Right renal pelvis (tissue), 4 donors: ENCODE data around the gene RPL34. TPM values are rescaled to one million over a fixed set of nuclear protein-coding genes. Genes with fewer than 3 reads are reported as not detected.
"Not testable (repeated sequence)": the region's sequence is repeated elsewhere in the genome, so short reads cannot be mapped to it uniquely, and the experiment has no call there.

ENCODE experiments used
- DNase-seq, 4 donors: peaks; one replicate each; pipeline ENCODE4 v3.0.0-alpha.2; 2013; ENCODE audit warnings: low read depth in 4 of 4, low spot score in 3 of 4, missing footprints in 1 of 4
- polyA plus RNA-seq, 4 donors: library from polyadenylated mRNA; unstranded; fragments of 120-200 nt; gene quantifications; one replicate each; pipeline ENCODE4 v1.2.1, GENCODE V29; 2013; ENCODE audit not compliant: insufficient read length in 4 of 4

Gene RPL34
- polyA plus RNA-seq: 1,000 to 10,000 TPM; 1,869 to 2,212 (median 1,931) TPM

- DNase-seq: peak; percentile 97 to 98 (median 98)
Measured at GRCh38 chr4:108620101-108620932, at the start of gene RPL34. Gene RPL34 (plus strand): TSS chr4:108620576. CDS start chr4:108621960, 1,384 bp downstream.

DNA sequence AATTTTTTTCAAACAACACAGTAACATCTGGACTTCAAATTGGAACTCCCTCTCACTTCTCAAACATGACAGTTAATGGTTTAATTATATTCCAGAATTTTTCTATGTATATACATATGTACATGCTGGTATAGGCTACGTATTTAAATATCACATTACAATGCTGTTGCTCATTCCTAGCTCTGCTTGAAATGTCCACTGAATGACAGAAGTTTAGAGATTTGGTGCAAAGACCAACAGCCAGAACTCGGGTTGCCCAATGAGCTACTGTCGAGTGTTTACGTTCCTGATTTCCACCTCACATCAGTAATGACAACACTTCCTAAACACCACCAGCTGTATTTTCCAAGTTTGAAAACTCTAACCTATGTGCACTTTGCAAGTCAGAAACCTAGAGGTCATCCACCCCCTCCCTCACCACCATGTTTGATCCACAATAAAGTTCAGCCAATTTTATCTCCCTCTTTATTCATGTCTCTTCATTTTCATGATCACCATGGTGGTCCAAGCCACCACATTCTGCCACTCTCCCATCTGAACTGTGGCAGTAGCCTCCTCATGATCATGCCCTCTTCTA, 49.3 kb upstream of the RPL34 start:
- no peak for DNase-seq

DNA sequence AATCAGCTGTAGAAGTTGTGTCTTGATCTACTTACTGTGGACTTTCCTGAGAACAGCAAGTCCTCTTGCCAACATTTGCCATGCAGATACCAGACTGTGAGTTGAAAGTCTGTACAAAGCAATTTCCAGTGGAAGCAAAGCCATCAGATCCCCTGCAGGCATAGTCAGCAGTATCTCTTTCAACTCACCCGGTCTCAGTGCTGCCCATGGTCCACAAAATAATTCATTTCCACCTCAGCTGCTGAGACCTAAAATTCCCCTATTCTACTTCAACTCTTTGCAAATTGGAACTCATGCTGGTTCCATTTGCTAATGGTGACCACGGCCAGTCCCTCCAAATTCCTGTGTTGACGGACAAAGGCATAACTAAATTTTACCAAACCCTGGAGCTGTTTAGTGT, 46.0 kb upstream of the RPL34 start:
- no peak for DNase-seq

GRCh38 chr4:108581083-108581482, 39.3 kb upstream of the RPL34 start:
- DNase-seq: no peak

- no peak for DNase-seq
Measured at GRCh38 chr4:108586778-108587177, 33.6 kb upstream of the RPL34 start.

DNA sequence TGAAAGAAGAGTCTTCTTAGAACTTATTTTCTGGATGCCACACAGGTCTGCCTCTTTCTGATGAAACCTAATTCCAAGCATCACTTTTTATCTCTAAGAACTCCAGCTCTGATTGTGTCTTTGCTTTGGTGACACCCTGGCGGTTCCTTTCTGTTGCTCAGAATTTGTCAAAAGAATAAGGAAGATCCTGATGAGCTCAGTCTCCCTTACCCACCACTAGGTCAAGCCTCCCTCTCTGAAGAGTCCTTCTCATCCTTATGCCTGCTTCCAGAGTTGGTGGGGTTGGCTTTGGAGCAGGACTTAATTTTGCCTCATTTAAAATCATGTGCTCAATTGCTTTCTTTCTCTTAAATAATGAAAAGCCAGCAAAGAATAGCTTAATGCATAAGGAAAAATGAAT, 31.5 kb upstream of the RPL34 start:
- DNase-seq: no peak

GRCh38 chr4:108589961-108590360, 30.4 kb upstream of the RPL34 start:
- DNase-seq: no peak

GRCh38 chr4:108590776-108591175, 29.6 kb upstream of the RPL34 start:
- DNase-seq: no peak

DNA sequence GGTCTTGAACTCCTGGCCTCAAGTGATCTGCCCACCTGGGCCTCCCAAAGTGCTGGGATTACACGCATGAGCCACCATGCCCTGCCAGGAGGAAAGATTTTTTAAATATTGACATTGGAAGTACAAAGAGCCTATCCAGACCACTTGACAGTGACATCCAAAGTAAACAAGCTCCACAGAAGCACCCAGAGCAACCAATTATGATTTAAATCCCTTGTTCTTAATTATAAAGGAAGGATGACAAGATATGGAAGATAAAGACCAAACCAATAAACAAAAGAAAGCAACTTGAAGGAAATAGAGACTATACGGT, 27.7 kb upstream of the RPL34 start:
- DNase-seq: no peak

GRCh38 chr4:108594296-108594695, 26.1 kb upstream of the RPL34 start:
- DNase-seq: not testable (repeated sequence)

- no peak for DNase-seq
Measured at GRCh38 chr4:108596344-108596743, 24.0 kb upstream of the RPL34 start.

DNA sequence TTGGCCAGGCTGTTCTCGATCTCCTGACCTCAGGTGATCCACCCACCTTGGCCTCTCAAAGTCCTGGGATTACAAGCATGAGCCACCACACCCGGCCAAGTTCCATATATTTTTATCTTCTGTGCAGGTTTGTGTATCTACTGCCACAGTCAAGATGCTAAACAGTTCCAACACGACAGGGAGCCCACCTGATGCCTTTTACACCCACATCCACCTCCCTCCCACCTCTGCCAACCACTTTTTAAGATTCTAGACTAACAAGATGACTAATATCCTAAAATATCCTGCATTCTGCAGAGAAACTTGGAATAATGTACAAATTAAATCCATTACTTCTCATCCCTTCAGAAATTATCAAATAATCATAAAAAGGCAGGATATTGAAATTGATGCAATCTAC, 19.3 kb upstream of the RPL34 start:
- no peak for DNase-seq

DNA sequence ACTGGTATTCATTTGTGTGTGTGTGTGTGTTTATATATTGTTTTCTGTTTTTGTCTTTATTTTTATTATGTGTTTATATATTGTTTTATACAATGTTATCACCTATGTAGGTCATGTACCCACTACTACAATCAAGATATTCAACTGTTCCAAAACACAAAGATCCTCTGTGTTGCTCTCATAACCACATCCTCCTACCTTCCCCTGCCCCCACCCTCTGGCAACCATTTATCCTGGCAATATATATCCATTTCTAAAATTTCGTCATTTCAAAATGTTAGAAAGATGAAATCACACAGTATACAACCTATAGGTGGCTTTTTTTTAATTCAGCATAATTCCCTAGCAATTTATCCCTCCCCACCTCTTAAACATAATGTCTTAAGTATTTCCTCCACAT, 18.8 kb upstream of the RPL34 start:
- DNase-seq: no peak

- no peak for DNase-seq
Measured at GRCh38 chr4:108602163-108602562, 18.2 kb upstream of the RPL34 start.

DNA sequence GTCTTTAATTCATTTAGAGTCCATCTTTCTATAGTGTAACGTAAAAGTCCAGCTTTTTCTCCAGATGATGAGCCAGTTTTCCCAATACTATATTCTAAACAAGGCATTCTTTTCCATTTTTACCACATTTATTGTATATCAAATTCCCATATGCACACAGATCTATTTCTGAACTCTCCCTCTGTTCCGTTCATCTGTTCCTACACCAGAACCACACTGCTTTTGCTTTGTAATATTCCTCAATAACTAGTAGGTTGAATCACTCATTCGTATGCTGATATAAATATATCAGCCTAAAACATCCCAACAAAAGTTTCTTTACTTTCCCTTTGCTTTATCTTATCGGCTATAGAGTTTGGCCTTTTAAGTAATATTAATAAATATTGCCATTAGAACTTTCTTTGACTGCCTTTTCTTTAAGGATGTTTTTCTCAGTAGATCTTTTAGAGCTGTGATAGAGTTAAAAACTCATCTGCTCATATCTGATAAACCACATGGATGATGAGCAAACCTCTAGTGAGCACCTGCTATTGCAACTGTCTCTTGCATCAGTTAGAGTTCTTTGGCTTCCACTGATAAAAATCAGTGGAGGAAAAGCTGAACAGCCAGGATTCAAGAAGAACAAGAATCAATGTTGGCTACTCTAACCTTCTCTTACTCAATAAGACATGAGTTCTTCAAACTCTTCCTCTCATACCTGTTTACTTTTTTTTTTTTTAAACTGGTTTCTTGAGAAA, 13.1 kb upstream of the RPL34 start:
- DNase-seq: no peak

DNA sequence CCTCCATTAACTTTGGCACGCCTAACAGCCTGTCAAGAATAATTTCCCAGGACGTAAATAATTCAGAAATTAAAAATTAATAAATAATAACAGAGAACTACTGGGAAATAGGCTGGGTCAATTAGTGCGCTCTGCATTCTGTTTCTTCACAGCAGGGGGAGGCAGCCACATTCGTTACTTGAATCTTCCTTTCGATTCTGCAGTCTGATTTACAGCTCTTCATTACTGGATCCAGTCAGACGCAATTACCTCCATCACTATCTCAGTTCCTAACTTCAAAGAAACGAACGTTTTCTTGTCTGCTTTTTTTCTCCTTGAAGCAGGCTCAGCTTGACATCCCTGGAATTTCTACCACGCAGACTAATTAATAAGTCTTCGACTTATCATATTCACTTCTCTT, 9.0 kb upstream of the RPL34 start:
- DNase-seq: peak in 1 of 4 donors; percentile 12

DNA sequence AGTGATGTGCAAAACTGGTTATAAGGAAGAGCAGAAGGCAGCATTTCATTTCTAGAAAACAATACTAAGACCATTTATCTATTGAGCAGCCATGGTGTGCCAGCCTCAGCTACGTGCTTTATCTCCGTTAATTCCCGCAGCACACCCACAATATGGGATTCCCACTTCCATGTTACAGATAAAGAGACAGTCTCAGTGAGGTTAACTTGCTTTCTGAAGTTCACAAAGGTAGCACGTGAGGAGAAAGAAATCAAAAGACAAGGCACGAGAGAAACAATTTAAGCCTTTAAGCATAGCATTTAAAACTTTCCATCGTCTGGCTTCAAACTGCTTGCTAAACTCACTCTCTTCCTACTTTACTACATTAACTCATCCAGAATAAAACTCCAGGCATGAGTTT, 8.0 kb upstream of the RPL34 start:
- no peak for DNase-seq

GRCh38 chr4:108619372-108620100, 840 bp upstream of the RPL34 start:
- no peak for DNase-seq

DNA sequence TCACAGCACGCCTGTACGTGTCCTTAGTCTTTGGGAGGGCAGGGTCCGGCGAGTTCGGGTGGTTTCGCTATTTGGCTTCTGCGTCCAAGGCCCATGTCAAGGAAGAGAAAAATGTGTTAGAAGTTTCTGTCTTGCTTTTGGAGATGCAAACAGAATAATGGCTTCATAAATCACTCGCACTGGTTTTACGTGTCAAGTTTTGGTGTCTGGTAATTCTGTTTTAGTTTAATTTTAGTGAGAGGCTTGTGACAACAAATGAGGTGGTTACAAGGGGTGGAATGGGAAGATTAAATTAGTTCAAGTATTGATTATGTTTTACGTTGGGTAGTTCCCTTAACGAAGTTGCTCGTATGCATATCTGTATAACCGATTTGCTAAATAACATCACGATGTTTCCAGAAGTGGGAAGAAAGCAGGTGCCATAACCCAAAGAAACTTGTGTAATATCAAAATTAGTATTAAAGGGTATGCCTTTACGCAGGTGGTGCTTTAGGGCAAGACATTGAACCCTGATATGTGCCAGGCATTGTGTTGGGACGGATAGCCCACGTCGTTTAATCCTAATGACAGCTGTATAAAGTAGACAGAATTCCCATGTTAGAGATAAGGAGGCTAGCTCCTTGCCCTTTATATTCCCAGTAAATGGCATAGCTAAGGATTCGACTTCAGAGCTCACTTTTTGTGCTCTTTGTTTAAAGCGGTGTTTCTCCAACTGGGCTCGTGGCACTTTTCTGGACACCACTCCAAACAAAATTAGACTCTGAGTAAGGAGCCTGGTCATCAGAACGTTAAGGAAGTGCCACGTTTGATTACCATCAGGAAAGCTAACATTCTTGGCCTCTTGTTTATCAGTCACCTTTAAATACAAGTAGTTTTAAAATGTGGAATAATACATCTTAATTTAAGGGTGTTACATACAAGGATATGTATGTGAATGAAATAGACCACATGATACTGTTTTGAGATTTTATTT, 843 bp downstream of the RPL34 start:
- DNase-seq: peak in 1 of 4 donors; percentile 32

DNA sequence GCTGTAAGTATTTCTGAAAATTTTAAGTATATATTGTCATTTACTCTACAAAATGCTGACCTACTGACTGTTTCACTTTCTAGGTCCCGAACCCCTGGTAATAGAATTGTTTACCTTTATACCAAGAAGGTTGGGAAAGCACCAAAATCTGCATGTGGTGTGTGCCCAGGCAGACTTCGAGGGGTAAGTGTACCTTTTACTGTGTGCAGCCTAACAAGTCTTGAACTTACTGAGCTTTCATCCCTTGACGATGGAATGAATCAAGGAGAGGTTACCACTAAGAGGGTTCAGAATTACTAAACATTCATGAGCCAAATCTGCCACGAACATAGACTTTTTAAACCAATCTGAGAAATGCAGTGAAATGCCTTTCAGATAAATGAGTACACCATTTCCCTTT, 1.6 kb downstream of the RPL34 start:
- no peak for DNase-seq
